ENCODE measurements around the gene FNIP1.
"Not testable (repeated sequence)": the region's sequence is repeated elsewhere in the genome, so short reads cannot be mapped to it uniquely, and the experiment has no call there.

Gene FNIP1

GRCh38 chr5:131786900-131787692, 9.7 kb downstream of the FNIP1 start:
- DNase-seq: no peak

- DNase-seq: no peak
These were observed 10.8 kb downstream of the FNIP1 start for GRCh38 chr5:131786036-131786435.

- no peak for DNase-seq
These were observed 12.9 kb downstream of the FNIP1 start for GRCh38 chr5:131783874-131784273.

- DNase-seq: no peak
These were observed 13.5 kb downstream of the FNIP1 start for GRCh38 chr5:131783357-131783756.

- no peak for DNase-seq
These were observed 14.1 kb downstream of the FNIP1 start for GRCh38 chr5:131782717-131783116.

GRCh38 chr5:131778141-131778540, 18.7 kb downstream of the FNIP1 start:
- DNase-seq: not testable (repeated sequence)

- DNase-seq: no peak
These were observed 20.4 kb downstream of the FNIP1 start for GRCh38 chr5:131776450-131776849.

- no peak for DNase-seq
These were observed 22.0 kb downstream of the FNIP1 start for GRCh38 chr5:131774652-131775367.

- DNase-seq: no peak
These were observed 23.0 kb downstream of the FNIP1 start for GRCh38 chr5:131773805-131774204.

- no peak for DNase-seq
These were observed 25.1 kb downstream of the FNIP1 start for GRCh38 chr5:131771692-131772091.

- no peak for DNase-seq
These were observed 26.9 kb downstream of the FNIP1 start for GRCh38 chr5:131769961-131770360.

GRCh38 chr5:131769336-131769735, 27.5 kb downstream of the FNIP1 start:
- no peak for DNase-seq

GRCh38 chr5:131767891-131768290, 28.9 kb downstream of the FNIP1 start:
- DNase-seq: no peak

- no peak for DNase-seq
These were observed 30.1 kb downstream of the FNIP1 start for GRCh38 chr5:131766689-131767088.

- no peak for DNase-seq
These were observed 31.6 kb downstream of the FNIP1 start for GRCh38 chr5:131765261-131765660.

GRCh38 chr5:131763968-131764367, 32.8 kb downstream of the FNIP1 start:
- DNase-seq: no peak

GRCh38 chr5:131760793-131761192, 36.0 kb downstream of the FNIP1 start:
- no peak for DNase-seq

- DNase-seq: no peak
These were observed 37.1 kb downstream of the FNIP1 start for GRCh38 chr5:131759704-131760103.

- DNase-seq: no peak
These were observed 38.3 kb downstream of the FNIP1 start for GRCh38 chr5:131758520-131758900.

GRCh38 chr5:131757830-131758519, 38.8 kb downstream of the FNIP1 start:
- no peak for DNase-seq

GRCh38 chr5:131756942-131757341, 39.9 kb downstream of the FNIP1 start:
- DNase-seq: no peak

- DNase-seq: no peak
These were observed 42.5 kb downstream of the FNIP1 start for GRCh38 chr5:131754363-131754762.

- no peak for DNase-seq
These were observed 45.3 kb downstream of the FNIP1 start for GRCh38 chr5:131751506-131751905.
